Stimulated activated CD8-positive, alpha-beta memory T cell treated with anti-CD3 and anti-CD28 coated beads, Interleukin-7, amount 100 ng/mL, for 48 hours (primary cell): ENCODE measurements around the gene CMTM4.
"Not testable (repeated sequence)": the region's sequence is repeated elsewhere in the genome, so short reads cannot be mapped to it uniquely, and the experiment has no call there.

Source experiments
- DNase-seq, 2 donors: peaks; one replicate each; pipeline ENCODE4 v3.0.0-alpha.2; 2020; ENCODE audit warnings: low read depth in 1 of 2; ENCODE audit errors: extremely low read depth in 1 of 2

The CMTM4 gene

DNA sequence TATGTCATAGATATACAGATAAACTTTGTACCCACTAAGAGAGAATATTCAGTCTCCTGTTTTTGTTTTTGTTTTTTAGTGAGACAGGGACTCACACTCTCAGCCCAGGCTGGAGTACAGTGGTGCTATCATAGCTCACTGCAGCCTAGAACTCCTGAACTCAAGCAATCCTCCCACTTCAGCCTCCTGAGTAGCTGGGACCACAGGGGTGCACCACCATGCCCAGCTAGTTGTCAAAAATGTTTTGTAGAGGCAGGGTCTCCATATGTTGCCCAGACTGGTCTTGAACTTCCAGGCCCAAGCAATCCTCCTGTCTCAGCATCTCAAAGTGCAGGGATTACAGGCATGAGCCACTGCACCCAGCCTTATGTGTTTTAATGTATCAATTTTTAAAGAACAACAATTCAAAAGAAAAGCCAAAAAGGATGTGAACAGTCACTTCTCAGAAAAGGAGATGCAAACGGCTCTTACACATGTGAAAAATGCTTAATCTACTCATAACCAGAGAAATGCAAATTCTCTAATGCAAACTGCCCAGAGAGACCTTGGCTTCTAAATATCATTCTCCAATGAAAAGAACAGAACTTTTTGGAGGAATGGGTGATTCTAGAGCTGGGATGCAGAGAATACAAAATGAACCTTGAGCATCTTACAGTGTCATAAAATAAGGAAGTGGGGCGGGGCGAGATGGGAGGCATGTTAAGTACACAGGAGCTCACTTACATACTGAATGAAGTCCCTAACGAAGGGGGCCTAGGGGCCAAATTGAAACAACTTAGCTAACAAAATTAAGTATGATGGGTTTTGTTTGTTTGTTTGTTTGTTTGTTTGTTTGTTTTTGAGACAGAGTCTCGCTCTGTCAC is 99.3 kb downstream of the CMTM4 start:
- no peak for DNase-seq

DNA sequence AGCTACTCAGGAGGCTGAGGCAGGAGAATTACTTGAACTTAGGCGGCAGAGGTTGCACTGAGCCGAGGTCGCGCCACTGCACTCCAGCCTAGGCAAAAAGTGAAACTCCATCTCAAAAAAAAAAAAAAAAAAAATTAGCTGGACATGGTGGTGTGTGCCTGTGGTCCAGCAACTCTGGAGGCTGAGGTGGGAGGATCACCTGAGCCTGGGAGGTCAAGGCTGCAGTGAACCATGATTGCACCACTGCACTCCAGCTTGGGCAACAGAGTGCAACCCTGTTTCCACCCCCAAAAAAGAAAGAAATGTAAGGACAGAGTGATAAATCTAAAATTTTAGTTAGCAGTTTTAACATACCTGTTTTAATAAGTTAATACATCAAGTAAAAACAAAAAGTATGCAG is 100.0 kb downstream of the CMTM4 start:
- not testable (repeated sequence) for DNase-seq

DNA sequence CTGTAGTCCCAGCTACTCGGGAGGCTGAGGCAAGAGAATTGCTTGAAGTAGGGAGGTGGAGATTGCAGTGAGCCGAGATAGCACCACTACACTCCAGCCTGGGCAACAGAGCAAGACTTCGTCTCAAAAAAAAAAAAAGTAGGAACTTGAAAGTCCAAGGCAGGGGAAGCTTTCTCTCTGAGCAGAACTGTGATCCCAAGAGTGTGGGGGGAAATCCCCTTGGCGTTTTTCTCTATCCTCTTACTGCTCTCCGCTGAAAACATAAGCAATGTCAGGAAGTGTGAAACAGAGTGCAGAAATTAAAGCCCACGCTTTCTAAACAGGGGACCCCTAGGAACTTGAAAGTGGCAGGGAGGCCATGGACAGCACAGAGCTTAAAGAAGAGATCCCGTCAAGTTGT is 101.8 kb downstream of the CMTM4 start:
- no peak for DNase-seq

DNA sequence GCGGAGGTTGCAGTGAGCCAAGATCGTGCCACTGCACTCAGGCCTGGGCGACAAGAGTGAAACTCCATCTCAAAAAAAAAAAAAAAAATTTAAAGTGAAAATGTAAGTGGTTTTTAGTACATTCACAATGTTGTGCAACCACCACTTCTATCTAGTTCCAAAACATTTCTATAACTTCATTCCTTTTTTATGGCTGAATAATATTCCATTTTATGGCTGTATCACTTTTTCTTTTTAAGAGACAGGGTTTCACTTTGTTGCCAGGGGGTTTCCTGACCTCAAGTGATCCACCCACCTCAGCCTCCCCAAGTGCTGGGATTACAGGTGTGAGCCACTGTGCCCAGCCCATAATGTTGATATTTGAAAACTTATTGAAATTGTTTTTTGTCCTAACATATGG is 103.7 kb downstream of the CMTM4 start:
- DNase-seq = no peak

GRCh38 chr16:66592241-66592640 is 104.3 kb downstream of the CMTM4 start:
- no peak for DNase-seq

- DNase-seq = no peak
Observed at GRCh38 chr16:66591018-66591417, 105.5 kb downstream of the CMTM4 start.

GRCh38 chr16:66590322-66590721 is 106.2 kb downstream of the CMTM4 start:
- no peak for DNase-seq

DNA sequence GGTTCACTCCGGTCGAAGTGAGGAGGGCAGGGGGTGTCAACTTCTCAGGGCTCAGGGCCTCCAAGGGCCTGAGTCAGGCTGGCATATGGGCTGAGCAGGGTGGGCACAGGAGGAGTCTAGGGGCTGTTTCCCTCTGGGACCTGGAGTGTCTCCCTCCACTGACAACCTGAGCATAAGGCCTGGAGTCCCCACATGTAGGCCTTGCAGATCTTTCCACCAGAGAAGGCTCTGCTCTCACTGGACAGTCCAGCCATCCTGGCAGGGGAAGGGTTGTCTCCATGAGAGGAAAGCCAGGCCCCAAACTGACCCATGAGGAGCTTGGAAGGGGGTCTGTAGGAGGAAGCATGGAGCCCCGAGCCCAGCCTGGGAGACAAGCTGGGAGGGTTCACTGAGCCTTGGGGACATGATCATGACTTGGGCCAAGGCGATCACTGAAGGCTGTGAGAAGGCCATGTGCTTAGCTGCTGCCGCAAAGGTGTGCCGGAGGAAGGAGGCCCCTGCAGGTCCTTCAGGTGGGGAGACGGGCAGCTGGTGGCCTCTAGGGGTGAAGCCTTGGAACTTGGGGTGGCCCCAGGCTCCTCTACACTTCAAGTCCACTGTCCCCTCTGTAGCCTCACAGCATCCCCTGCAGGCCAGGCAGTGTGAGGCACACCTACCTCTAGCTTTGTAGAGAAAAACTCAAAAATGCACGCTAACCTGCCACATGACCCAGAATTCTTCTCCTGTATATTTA is 107.4 kb downstream of the CMTM4 start:
- peak; percentile 34 to 56 for DNase-seq

GRCh38 chr16:66587881-66588600 is 108.5 kb downstream of the CMTM4 start:
- no peak for DNase-seq

- DNase-seq = no peak
Observed at GRCh38 chr16:66585481-66586239, 110.9 kb downstream of the CMTM4 start.

DNA sequence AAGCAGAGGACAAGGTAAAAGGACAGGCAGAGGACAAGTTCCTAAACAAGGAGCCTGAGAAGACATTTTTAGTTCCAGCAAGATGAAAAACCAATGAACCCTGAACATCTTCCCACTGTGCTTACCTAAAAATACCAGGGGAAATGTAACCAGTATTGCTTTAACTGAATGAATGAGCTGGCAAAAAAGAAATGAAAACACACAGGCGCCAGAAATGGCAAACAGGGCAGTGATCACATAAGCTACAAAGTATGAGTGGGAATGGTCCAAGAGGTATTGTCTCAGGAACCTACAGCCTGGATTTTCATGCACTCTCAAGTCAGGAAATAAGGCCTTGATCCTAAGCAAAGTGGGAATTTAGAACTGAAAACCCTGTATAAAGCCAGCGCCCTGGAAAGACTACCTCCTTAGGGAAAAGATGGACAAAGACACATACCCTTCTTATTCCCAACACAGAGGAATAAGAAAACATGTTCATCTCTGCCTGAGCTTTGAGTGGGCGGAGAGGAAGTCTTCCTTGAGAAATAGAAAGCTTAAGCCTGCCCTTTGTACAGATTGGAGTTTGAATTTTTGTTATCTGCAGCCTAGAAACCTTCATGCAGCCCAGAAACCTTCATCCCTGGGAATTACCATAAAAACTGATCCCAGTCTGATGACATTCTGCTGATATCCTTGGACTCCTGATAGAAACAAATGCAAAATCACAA is 115.1 kb downstream of the CMTM4 start:
- no peak for DNase-seq

DNA sequence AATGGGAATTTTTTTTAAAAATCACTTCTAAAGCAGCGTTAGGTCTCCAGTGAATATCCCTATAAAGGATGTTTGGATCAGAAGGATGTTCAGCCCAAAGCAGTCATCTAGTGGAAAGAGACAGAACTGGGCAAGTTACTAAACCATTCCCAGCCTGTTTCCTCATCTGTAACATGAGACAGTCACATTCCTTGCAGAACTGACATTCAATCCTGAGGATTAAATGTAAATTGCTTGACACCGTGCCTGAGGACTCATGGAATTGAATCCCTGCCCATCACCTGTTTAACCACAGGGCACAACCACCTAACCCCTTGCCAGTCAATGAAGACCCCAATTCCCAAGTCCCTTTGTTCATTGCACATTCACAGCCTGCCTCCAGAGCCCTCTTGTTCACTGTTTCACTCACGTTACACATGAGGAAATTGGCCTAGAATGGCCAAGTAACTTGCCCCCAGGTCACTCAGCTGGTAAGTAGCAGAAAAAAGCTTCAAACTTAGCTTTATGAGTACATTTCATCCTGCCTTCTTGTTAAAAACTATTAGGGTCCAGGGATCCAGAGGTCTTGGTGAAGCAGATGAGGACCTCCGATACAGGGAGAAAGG is 115.8 kb downstream of the CMTM4 start:
- DNase-seq = no peak

DNA sequence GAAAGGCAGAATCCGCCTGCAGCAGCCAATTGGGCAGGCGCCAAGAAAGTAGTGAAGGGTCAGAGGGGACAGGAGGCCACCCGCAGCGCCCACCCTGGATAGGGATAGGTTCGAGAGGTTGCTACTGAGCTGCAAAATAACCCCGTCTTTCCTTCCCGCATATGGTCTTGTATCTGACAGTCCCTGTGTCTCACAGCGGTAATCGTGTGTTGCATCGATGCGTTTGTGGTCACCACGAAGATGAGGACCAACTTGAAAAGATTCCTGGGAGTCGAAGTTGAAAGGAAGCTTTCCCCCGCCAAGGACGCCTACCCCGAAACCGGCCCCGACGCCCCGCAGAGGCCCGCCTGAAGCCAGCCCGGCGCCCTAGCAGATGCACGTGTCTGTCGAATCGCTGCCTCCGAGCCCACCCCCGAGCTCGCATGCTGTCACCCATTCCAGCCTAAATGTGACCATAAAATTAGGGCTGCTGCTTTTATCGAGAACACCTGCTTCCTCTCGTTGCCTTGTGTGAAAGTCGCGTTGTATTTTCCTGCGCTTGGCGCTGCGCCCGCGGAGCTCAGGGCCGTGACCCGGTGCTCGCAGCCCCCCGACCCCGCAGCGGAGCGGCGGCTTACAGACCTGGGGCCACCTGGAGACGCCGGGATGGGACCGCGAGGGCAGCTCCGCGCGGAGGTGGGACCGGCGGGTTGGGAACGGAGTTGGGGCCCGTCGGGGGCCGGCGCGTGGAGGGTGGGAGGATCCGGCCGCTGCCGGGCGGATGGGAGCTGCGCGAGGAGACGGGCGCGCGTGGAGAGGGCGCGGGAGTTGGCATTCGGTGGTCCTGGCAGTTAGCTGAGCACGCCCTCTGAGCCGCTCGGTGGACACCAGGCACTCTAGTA is 117.7 kb downstream of the CMTM4 start, which contains the start of gene CMTM2:
Gene CMTM2, plus strand, starts transcription at position 813 of the 881 bp plus-strand sequence. CDS start 145 bp downstream, outside the sequence.
- DNase-seq = no peak

DNA sequence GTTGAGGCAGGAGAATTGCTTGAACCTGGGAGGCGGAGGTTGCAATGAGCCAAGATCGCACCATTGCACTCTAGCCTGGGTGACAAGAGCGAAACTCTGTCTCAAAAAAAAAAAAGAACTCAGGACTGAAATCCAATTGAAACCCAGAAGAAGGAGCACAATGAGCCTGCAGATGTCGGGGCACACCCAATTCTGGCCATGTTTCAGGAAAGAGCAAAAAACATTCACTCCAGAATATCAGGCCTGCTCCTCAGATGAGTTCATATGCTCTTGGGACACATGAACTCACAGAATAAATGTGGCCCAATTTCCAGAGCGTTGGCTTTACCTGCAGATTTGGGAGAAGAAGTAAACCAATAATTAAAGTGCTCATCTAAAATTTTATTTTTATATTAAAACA is 120.2 kb downstream of the CMTM4 start:
- DNase-seq = no peak

- no peak for DNase-seq
Observed at GRCh38 chr16:66575060-66575459, 121.5 kb downstream of the CMTM4 start.

GRCh38 chr16:66574531-66574930 is 122.0 kb downstream of the CMTM4 start:
- no peak for DNase-seq

GRCh38 chr16:66574081-66574480 is 122.5 kb downstream of the CMTM4 start:
- no peak for DNase-seq

- DNase-seq = no peak
Observed at GRCh38 chr16:66572356-66572755, 124.2 kb downstream of the CMTM4 start.
